Breast epithelium (tissue), 4 donors: ENCODE measurements around the gene BICD2. TPM values are rescaled to one million over a fixed set of nuclear protein-coding genes. Genes with fewer than 3 reads are reported as not detected.
"Not testable (repeated sequence)": the region's sequence is repeated elsewhere in the genome, so short reads cannot be mapped to it uniquely, and the experiment has no call there.

Experiments used
- DNase-seq, 2 donors: peaks; one replicate each; pipeline ENCODE4 v3.0.0-alpha.2; 2019; ENCODE audit warnings: low spot score in 2 of 2
- H3K27ac ChIP-seq, 2 donors: fragments of 200-600 bp; sonication (generic) in 1 of 2; one replicate each; pipeline ENCODE4 v1.5.1; 2016 to 2019; ENCODE audit warnings: mild to moderate bottlenecking in 1 of 2
- H3K27me3 ChIP-seq, 2 donors: fragments of 200-600 bp; sonication (generic) in 1 of 2; one replicate each; pipeline versions ENCODE4 v1.5.1 to v1.6.0; 2017 to 2019; ENCODE audit warnings: control low read depth in 1 of 2, mild to moderate bottlenecking in 1 of 2
- H3K36me3 ChIP-seq: fragments of 200-600 bp; one replicate; pipeline ENCODE4 v1.5.1; 2019
- H3K4me1 ChIP-seq, 2 donors: fragments of 200-600 bp; sonication (generic); one replicate each; pipeline ENCODE4 v1.5.1; 2016 to 2019; ENCODE audit warnings: control low read depth in 1 of 2
- H3K4me3 ChIP-seq, 3 donors: fragments of 200-600 bp; sonication (generic); 1 replicate in 2 of 3; 2 replicates in 1 of 3; pipeline ENCODE4 v1.5.1; 2016 to 2019; ENCODE audit warnings: mild to moderate bottlenecking in 3 of 3, moderate library complexity in 2 of 3
- H3K9me3 ChIP-seq, 2 donors: fragments of 200-600 bp; sonication (generic) in 1 of 2; one replicate each; pipeline ENCODE4 v1.5.1; 2016 to 2019; ENCODE audit warnings: control low read depth in 1 of 2
- CTCF ChIP-seq, 3 donors: fragments of 450-650 bp; IDR thresholded peaks; one replicate each; pipeline ENCODE4 v1.5.1; 2016 to 2017; ENCODE audit warnings: antibody characterized with exemption in 3 of 3, mild to moderate bottlenecking in 3 of 3, moderate library complexity in 3 of 3
- POLR2A ChIP-seq: fragments of 450-650 bp; IDR thresholded peaks from one replicate; pipeline ENCODE4 v1.6.1; 2016; ENCODE audit warnings: antibody characterized with exemption, mild to moderate bottlenecking, moderate library complexity
- POLR2AphosphoS5 ChIP-seq, 3 donors: sonication (generic); formaldehyde crosslinking; IDR thresholded peaks; one replicate each; pipeline ENCODE4 v1.6.1; 2017; ENCODE audit warnings: antibody characterized with exemption in 3 of 3
- intact Hi-C: fragments of 100-400 bp; cut with DNase I; formaldehyde crosslinking; loops from one replicate; pipeline ENCODE4 v1.15.1; 2023; ENCODE audit warnings: low total_unique reads
- total RNA-seq, 3 donors: library from RNA; depleted of rRNA; stranded (reverse); fragments of >200 nt; gene quantifications; one replicate each; pipeline ENCODE4 v1.1.0, GENCODE V29; 2016

BICD2 gene
- total RNA-seq, result 10 to 100 TPM; 22.8 to 56.0 (median 26.5) TPM

DNA sequence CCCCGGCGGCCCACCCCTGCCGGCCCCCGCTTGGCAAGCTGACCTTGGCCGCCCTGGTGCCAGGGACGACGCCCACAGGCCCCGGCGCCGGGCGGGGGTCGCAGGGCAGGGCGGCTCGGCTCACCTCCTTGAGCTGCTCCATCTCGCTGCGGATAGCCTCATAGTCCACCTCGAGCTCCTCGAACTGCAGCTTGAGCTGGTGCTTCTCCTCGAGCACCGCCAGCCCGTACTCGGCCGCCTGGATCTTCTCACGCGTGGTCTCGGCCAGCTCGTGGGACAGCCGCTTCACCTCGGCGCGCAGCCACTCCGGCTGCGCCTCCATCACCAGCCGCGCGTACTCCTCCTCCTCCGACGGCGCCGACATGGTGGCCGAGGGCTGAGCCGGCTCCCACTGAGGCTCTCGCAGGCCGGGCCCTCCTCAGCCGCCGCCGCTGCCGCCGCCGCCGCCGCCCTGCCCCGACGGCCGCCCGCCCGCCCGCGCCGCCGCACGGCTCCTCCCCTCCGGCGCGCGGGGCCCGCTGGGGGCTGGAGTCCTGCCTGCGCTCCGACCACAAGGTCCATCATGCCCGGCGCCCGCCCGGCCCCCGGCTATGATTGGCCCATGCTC lies at the start of gene BICD2:
Gene BICD2 (minus strand): TSS at position 453 of the 607 bp plus-strand sequence. CDS start 89 bp downstream, at position 364.
- peak in 1 of 2 donors; percentile 99 for DNase-seq

GRCh38 chr9:92809629-92810326 lies 45.1 kb upstream of the BICD2 start:
- H3K27ac ChIP-seq, H3K36me3 ChIP-seq, intact Hi-C loops, H3K9me3 ChIP-seq, DNase-seq: not testable (repeated sequence)
- Histone ChIP-seq H3K27me3 (peaks cover 21 to 80% of the 10 kb centered on the region in 2 donors), H3K4me1 (peaks cover 4 to 11% of the 10 kb centered on the region in 2 donors), H3K4me3 (peak overlapping the region in 1 of 3 donors; percentile 61)

More for the DNA sequence above, at the start of gene BICD2:
- no peaks in the 10 kb centered on the region for H3K36me3 ChIP-seq
- H3K4me3 ChIP-seq, result peak within 1 kb of the TSS; percentile 87 to 99 (median 93)
- no peaks in the 10 kb centered on the region for H3K9me3 ChIP-seq
- no peaks in the 10 kb centered on the region for H3K27me3 ChIP-seq
- no peak for TF ChIP-seq CTCF (IDR thresholded peaks at IDR 0.05)
- no peak for TF ChIP-seq POLR2AphosphoS5 (IDR thresholded peaks at IDR 0.05)
- no peak for TF ChIP-seq POLR2A
- intact Hi-C loops, result no loop called here
- peak within 1 kb of the TSS; percentile 99 to 100 for H3K27ac ChIP-seq
- peaks cover 8 to 23% of the 10 kb centered on the region in 2 donors for H3K4me1 ChIP-seq

DNA sequence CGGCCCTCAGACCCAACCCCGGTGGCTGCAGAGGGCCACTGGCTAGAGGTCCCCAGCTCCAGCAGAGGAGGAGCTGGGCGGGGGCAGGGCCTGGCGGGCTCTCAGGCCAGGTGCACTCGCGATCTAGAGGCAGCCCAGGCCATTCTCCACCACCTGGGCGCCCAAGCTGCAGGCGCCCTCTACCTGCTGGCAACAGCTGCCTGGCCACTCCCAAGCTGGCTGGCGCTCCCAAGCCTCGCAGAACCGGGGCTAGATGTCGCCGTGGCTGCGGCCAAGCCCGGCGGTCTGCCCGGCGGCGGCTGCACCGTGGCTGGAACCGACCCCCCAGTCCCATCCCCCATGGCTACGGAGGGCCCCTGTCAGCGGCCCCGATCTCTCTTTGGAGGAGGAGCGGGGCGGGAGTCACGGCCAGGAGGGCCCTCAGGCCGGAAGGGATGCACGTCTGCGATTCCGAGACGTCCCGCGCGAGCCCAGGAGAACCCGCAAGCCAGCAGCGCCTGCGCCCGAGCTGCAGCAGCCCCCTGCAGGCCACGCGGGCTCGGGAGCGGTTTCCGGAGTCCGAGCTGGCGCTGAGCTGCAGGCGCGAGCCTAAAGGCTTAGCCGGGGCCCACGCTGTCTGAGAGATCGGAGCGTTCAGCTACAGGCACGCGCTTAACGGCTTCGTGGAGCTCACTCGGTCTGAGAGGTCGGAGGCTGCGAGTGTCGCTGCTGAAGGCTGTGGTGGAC lies 44.3 kb upstream of the BICD2 start:
- Histone ChIP-seq H3K36me3 (no peaks in the 10 kb centered on the region), H3K27ac (no peak overlapping the region), H3K9me3 (no peaks in the 10 kb centered on the region), H3K4me3 (peak overlapping the region in 2 of 3 donors; percentile 31 to 61), H3K27me3 (peaks cover 21 to 83% of the 10 kb centered on the region in 2 donors), H3K4me1 (peaks cover 4 to 11% of the 10 kb centered on the region in 2 donors)
- peak; percentile 36 to 70 for DNase-seq
- intact Hi-C loops, result no loop called here
- TF ChIP-seq CTCF (IDR thresholded peaks at IDR 0.05) (peak in 2 of 3 donors; percentile 12 to 29), POLR2AphosphoS5 (IDR thresholded peaks at IDR 0.05) (no peak)

DNA sequence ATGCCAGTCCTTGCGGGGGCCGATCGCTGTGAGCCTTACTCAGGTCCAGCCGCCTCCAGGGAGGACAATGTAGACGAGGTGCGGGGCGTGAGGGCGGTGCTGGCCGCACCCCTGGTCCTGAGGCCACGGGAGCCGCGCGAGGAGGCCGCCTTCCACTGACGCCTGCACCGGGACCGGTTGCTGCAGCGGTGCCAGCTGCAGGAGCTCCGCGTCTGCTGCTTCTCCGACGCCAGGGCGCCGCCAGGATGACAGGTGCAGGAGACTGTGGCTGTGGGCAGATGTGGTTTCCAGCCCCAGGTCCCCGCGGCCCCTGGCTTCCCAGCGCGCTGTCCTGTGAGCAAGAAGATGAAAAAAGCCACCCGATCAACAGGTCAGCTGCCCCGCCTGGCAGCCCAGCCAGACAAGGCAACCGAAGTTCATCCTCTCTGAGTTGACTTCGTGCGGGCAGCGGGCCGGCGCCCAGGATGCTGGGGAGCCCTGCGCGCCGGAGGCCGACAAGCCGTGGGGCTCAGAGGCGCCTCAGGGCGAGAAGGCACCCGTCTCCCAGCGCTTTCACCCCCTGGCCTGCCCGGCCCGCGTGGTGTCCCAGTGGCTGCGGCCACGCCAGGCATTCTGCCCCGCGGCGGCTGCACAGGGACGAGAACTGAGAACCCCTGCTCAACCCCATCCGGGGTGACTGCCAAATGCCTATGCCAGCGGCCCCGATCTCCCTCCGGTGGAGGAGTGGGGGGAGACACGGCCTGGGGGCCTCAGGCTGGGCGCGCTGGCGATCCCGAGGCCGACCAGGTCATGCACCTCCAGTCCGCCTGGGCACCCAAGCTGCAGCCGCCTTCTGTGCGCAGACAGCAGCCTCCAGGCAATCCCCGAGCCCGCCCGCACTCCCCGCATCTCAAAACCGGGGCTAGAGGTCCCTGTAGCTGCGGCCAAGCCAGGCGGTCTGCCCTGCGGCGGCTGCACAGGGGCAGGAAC lies 43.4 kb upstream of the BICD2 start:
- no peak overlapping the region for H3K27ac ChIP-seq
- no peaks in the 10 kb centered on the region for H3K9me3 ChIP-seq
- DNase-seq, result no peak
- peak overlapping the region in 2 of 3 donors; percentile 31 to 61 for H3K4me3 ChIP-seq
- intact Hi-C loops, result no loop called here
- H3K27me3 ChIP-seq, result peaks cover 21 to 78% of the 10 kb centered on the region in 2 donors
- TF ChIP-seq CTCF (IDR thresholded peaks at IDR 0.05) (no peak), POLR2AphosphoS5 (IDR thresholded peaks at IDR 0.05) (no peak), POLR2A (no peak)
- H3K36me3 ChIP-seq, result no peaks in the 10 kb centered on the region
- H3K4me1 ChIP-seq, result peaks cover 4 to 11% of the 10 kb centered on the region in 2 donors
